B cell (primary cell): ENCODE measurements around the gene UPK1B. TPM values are rescaled to one million over a fixed set of nuclear protein-coding genes. Genes with fewer than 3 reads are reported as not detected.

ENCODE experiments used
- ATAC-seq: fragments of 200-7000 bp; cut with Tn5 transposase; one replicate; pipeline ENCODE4 v1.10.0; 2021; ENCODE audit warnings: low read depth, mild to moderate bottlenecking, moderate number of reproducible peaks, moderate library complexity
- CTCF ChIA-PET: fragments of 350-600 bp; sonication (Branson Sonifier 250); formaldehyde crosslinking; loops from one replicate; lab custom pipeline; 2021; ENCODE audit warnings: antibody characterized with exemption, inconsistent platforms; lab: Charles Lee
- POLR2A ChIA-PET: fragments of 350-600 bp; sonication (Branson Sonifier 250); formaldehyde crosslinking; loops from one replicate; lab custom pipeline; 2021; ENCODE audit warnings: antibody characterized with exemption; lab: Charles Lee
- DNase-seq: peaks from one replicate; pipeline ENCODE4 v3.0.0; 2013
- H2AFZ ChIP-seq: 2 replicates; pipeline ENCODE4 v1.6.1; 2012; ENCODE audit warnings: mild to moderate bottlenecking, low read depth, low read length; ENCODE audit not compliant: insufficient read depth, poor library complexity, severe bottlenecking
- H3K27ac ChIP-seq, 2 donors: 1 replicate in 1 of 2; 2 replicates in 1 of 2; pipeline ENCODE4 v1.5.1; 2012 to 2013; ENCODE audit warnings: low read length in 2 of 2, mild to moderate bottlenecking in 2 of 2, moderate library complexity in 1 of 2
- H3K27me3 ChIP-seq, 4 experiments: fragments of 200-600 bp in 1 of 4; sonication (generic) in 1 of 4; replicated peaks in 1 of 4; 1 replicate in 2 of 4; 2 replicates in 2 of 4; pipeline versions ENCODE4 v1.6.1 to v1.7.0; 2013 to 2016; ENCODE audit warnings: low read length in 3 of 4, mild to moderate bottlenecking in 2 of 4, mixed read lengths in 1 of 4, moderate library complexity in 1 of 4; ENCODE audit not compliant: insufficient read depth in 4 of 4, control insufficient read depth in 3 of 4; ENCODE audit errors: control extremely low read depth in 1 of 4
- H3K36me3 ChIP-seq, 2 experiments: replicated peaks in 1 of 2; 1 replicate in 1 of 2; 2 replicates in 1 of 2; pipeline versions ENCODE4 v1.6.1 to v1.7.1; 2013; ENCODE audit warnings: low read length in 1 of 2; ENCODE audit not compliant: insufficient read depth in 2 of 2, control insufficient read depth in 1 of 2; ENCODE audit errors: control extremely low read depth in 1 of 2, extremely low read depth in 1 of 2
- H3K4me1 ChIP-seq, 2 donors: fragments of 200-600 bp in 1 of 2; sonication (generic) in 1 of 2; 1 replicate in 1 of 2; 2 replicates in 1 of 2; pipeline versions ENCODE4 v1.5.1 to v1.6.1; 2013 to 2017; ENCODE audit warnings: low read length in 2 of 2; ENCODE audit not compliant: control insufficient read depth in 2 of 2, insufficient read depth in 2 of 2
- H3K4me2 ChIP-seq: replicated peaks from 2 replicates; pipeline ENCODE3; 2012; ENCODE audit warnings: mild to moderate bottlenecking, low read depth, low read length; ENCODE audit not compliant: poor library complexity, severe bottlenecking
- H3K4me3 ChIP-seq, 5 experiments: fragments of 200-600 bp in 1 of 5; sonication (generic) in 1 of 5; 1 replicate in 3 of 5; 2 replicates in 2 of 5; pipeline versions ENCODE4 v1.5.1 to v1.7.0; 2011 to 2016; ENCODE audit warnings: low read length in 4 of 5, mild to moderate bottlenecking in 4 of 5, low read depth in 2 of 5, control low read depth in 1 of 5, moderate library complexity in 1 of 5; ENCODE audit not compliant: insufficient read depth in 1 of 5; ENCODE audit errors: control extremely low read depth in 1 of 5, extremely low read depth in 1 of 5
- H3K79me2 ChIP-seq: fragments of 200-600 bp; sonication (generic); one replicate; pipeline ENCODE4 v1.6.0; 2016; ENCODE audit warnings: low read length; ENCODE audit not compliant: control insufficient read depth, insufficient read depth
- H3K9ac ChIP-seq: fragments of 200-600 bp; sonication (generic); 2 replicates; pipeline ENCODE4 v1.6.1; 2017; ENCODE audit warnings: mild to moderate bottlenecking, low read length, moderate library complexity
- H3K9me3 ChIP-seq, 3 donors: one replicate each; pipeline versions ENCODE4 v1.6.1 to v1.7.1; 2013; ENCODE audit warnings: low read length in 2 of 3; ENCODE audit not compliant: control insufficient read depth in 2 of 3, insufficient read depth in 1 of 3; ENCODE audit errors: control extremely low read depth in 1 of 3
- H4K20me1 ChIP-seq: 2 replicates; pipeline ENCODE4 v1.6.0; 2012; ENCODE audit warnings: mild to moderate bottlenecking, low read length; ENCODE audit not compliant: insufficient read depth, control insufficient read depth, poor library complexity, severe bottlenecking
- H3K27ac Mint-ChIP-seq: one replicate; pipeline ENCODE4 v1.8.0; 2021; ENCODE audit warnings: mixed read lengths
- H3K27me3 Mint-ChIP-seq: one replicate; pipeline ENCODE4 v1.8.0; 2021; ENCODE audit warnings: mixed read lengths
- H3K4me1 Mint-ChIP-seq: one replicate; pipeline ENCODE4 v1.8.0; 2021; ENCODE audit warnings: mixed read lengths
- H3K4me3 Mint-ChIP-seq: one replicate; pipeline ENCODE4 v1.8.0; 2021; ENCODE audit warnings: mixed read lengths
- H3K9me3 Mint-ChIP-seq: one replicate; pipeline ENCODE4 v1.8.0; 2022; ENCODE audit warnings: mixed read lengths; ENCODE audit not compliant: insufficient read depth
- CTCF ChIP-seq: fragments of 200-600 bp; IDR thresholded peaks from one replicate; pipeline ENCODE4 v1.8.0; 2022; ENCODE audit warnings: antibody characterized with exemption, mild to moderate bottlenecking
- EZH2 ChIP-seq: IDR thresholded peaks from 2 replicates; pipeline ENCODE4 v1.6.1; 2012; ENCODE audit warnings: borderline replicate concordance, low read depth, mild to moderate bottlenecking, moderate library complexity, low read length; ENCODE audit not compliant: insufficient read depth, poor library complexity, severe bottlenecking
- WGBS: methylation state at CpG from one replicate; pipeline ENCODE4 v1.1.5; 2013; ENCODE audit warnings: missing lambda C conversion rate; ENCODE audit not compliant: insufficient coverage; 5-methylcytosine and 5-hydroxymethylcytosine counted together
- intact Hi-C: fragments of 100-400 bp; cut with micrococcal nuclease; formaldehyde crosslinking; loops from one replicate; pipeline ENCODE4 v1.10.0; 2022
- polyA plus RNA-seq: library from polyadenylated mRNA; depleted of rRNA; stranded (reverse); fragments of >200 nt; gene quantifications from 2 replicates; pipeline ENCODE4 v1.2.3, GENCODE V29; 2012
- total RNA-seq, 2 donors: library from RNA; stranded (reverse); fragments of 120-200 nt in 1 of 2; gene quantifications; 1 replicate in 1 of 2; 2 replicates in 1 of 2; pipeline versions ENCODE4 v1.2.3 to v1.2.4, GENCODE V29; 2013 to 2022

The UPK1B gene
- total and polyA plus RNA-seq, 2 donors (not counting 1 experiment from before 2014, with no cell fraction given) = not detected

- Histone ChIP-seq H3K9me3 (no peaks in the 10 kb centered on the region), H3K27me3 (no peaks in the 10 kb centered on the region), H3K27ac (no peak overlapping the region), H3K9ac (no peak overlapping the region), H3K4me2 (no peak overlapping the region), H2AFZ (no peak overlapping the region), H3K36me3 (peaks cover 9 to 67% of the 10 kb centered on the region in 2 experiments), H3K79me2 (no peaks in the 10 kb centered on the region), H3K4me1 (no peaks in the 10 kb centered on the region), H3K4me3 (no peak overlapping the region), H4K20me1 (no peaks in the 10 kb centered on the region)
- Mint-ChIP-seq H3K4me3 (no peak overlapping the region), H3K27me3 (no peaks in the 10 kb centered on the region), H3K4me1 (no peaks in the 10 kb centered on the region), H3K9me3 (no peaks in the 10 kb centered on the region), H3K27ac (no peak overlapping the region)
- DNase-seq (no peak), ATAC-seq (no peak)
- CTCF ChIA-PET = no interaction called here
- WGBS = 90% methylated on average over 7 of the region's 7 CpGs
- intact Hi-C loops = no loop called here
- POLR2A ChIA-PET = no interaction called here
- TF ChIP-seq EZH2 = no peak
- TF ChIP-seq CTCF = no peak
Observed at GRCh38 chr3:119230071-119230470, 56.7 kb downstream of the UPK1B start.

- Mint-ChIP-seq H3K4me1 (no peaks in the 10 kb centered on the region), H3K27ac (no peak overlapping the region), H3K4me3 (no peak overlapping the region), H3K27me3 (no peaks in the 10 kb centered on the region), H3K9me3 (no peaks in the 10 kb centered on the region)
- no peaks in the 10 kb centered on the region for H4K20me1 ChIP-seq
- H3K9me3 ChIP-seq = no peaks in the 10 kb centered on the region
- H3K27ac ChIP-seq = no peak overlapping the region
- ChIA-PET POLR2A (interaction anchor here (0.6 kb wide), 1 partner anchor 833 kb away, joined by 5 read pairs; no protein-coding TSS in a partner anchor), CTCF (no interaction called here)
- peaks cover 11 to 73% of the 10 kb centered on the region in 2 experiments for H3K36me3 ChIP-seq
- TF ChIP-seq EZH2 = no peak
- H3K4me1 ChIP-seq = no peaks in the 10 kb centered on the region
- no peak overlapping the region for H3K4me2 ChIP-seq
- DNase-seq (no peak), ATAC-seq (no peak)
- no peaks in the 10 kb centered on the region for H3K27me3 ChIP-seq
- intact Hi-C loops = no loop called here
- no peak overlapping the region for H3K4me3 ChIP-seq
- H3K9ac ChIP-seq = no peak overlapping the region
- no peak overlapping the region for H2AFZ ChIP-seq
- H3K79me2 ChIP-seq = peaks cover under 1% of the 10 kb centered on the region
Observed at GRCh38 chr3:119230745-119231144, 57.3 kb downstream of the UPK1B start.
